Measurements from ENCODE around the gene POLE2. TPM values are rescaled to one million over a fixed set of nuclear protein-coding genes. Genes with fewer than 3 reads are reported as not detected.

Gene POLE2
- total and polyA plus RNA-seq, 2 of the 4 experiments (the other 2 are of a cell fraction): 12.2 to 12.3 TPM

DNA sequence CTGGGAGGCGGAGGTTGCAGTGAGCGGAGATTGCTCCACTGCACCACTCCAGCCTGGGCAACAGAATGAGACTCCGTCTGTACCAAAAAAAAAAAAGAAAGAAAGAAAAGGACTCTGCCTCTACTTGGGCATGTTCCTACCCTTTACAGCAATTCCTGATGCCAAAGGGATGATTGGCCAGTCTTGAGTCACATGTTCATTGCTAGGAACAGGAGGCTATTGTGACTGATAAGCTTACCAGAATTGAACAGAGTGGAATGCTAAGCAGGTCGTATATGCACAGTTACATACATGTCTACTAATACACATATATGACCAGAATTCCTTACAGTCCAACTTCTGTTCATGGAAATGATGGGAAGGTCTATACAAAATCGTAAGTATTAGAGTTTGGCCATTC lies 39.2 kb upstream of the POLE2 start:
- H3K27ac ChIP-seq (ENCODE audit: insufficient read depth, low read length): no peak overlapping the region
- no TSS peak for BruUV-seq (replicated peaks)
- peaks cover 4% of the 10 kb centered on the region for H3K36me3 ChIP-seq (ENCODE audit: control insufficient read depth, insufficient read depth, low read length)
- H3K14ac ChIP-seq (replicated peaks; ENCODE audit: low read depth, low read length): no peak overlapping the region
- no peaks in the 10 kb centered on the region for H3K4me1 ChIP-seq (ENCODE audit: control insufficient read depth, insufficient read depth, low read length)
- no peak overlapping the region for H2BK120ac ChIP-seq (ENCODE audit: low read depth, low read length)
- no peak overlapping the region for H3K4ac ChIP-seq (ENCODE audit: low read depth, low read length)
- H3K56ac ChIP-seq (ENCODE audit: extremely low read depth, insufficient read depth, low read length): no peak overlapping the region
- in situ Hi-C loops (cut with MboI; ENCODE audit: low sequenced_read_pairs) (no loop called here), dilution Hi-C loops (cut with HindIII; ENCODE audit: low sequenced_read_pairs, unreplicated experiment) (no loop called here), intact Hi-C loops (cut with micrococcal nuclease) (no loop called here)
- H3K9me3 ChIP-seq (ENCODE audit: control insufficient read depth, insufficient read depth, low read length): no peaks in the 10 kb centered on the region
- WGBS, 2 experiments (ENCODE audit: extremely low coverage in 2 of 2, insufficient read length in 1 of 2): no CpG with 5 or more reads among the region's 5 CpGs
- no peak overlapping the region for H2BK5ac ChIP-seq (ENCODE audit: low read depth, low read length, poor library complexity, severe bottlenecking)
- no peak overlapping the region for H3K9ac ChIP-seq (ENCODE audit: low read depth, low read length)
- H2BK15ac ChIP-seq (ENCODE audit: low read depth, low read length): no peak overlapping the region
- POLR2A ChIA-PET (ENCODE audit: unreplicated experiment): no interaction called here
- H3K4me3 ChIP-seq (ENCODE audit: insufficient read depth, low read depth, low read length): no peak overlapping the region
- H3K9me1 ChIP-seq (ENCODE audit: insufficient read depth, low read length): no peaks in the 10 kb centered on the region
- TF ChIP-seq RAD21 (IDR thresholded peaks at IDR 0.05; ENCODE audit: low read length): no peak
- no peak for TF ChIP-seq CHD1 (IDR thresholded peaks at IDR 0.05; ENCODE audit: low read depth, low read length)
- TF ChIP-seq RCOR1 (IDR thresholded peaks at IDR 0.05; ENCODE audit: insufficient replicate concordance, low read length): no peak
- no peak for TF ChIP-seq MXI1 (IDR thresholded peaks at IDR 0.05; ENCODE audit: borderline replicate concordance, low read depth, low read length)
- TF ChIP-seq USF2 (IDR thresholded peaks at IDR 0.05; ENCODE audit: low read depth, low read length): no peak
- no peak for TF ChIP-seq NFE2L2 (IDR thresholded peaks at IDR 0.05; ENCODE audit: low read depth, low read length)
- TF ChIP-seq RFX5 (IDR thresholded peaks at IDR 0.05; ENCODE audit: low read depth, low read length): no peak
- no peak for TF ChIP-seq FOS (IDR thresholded peaks at IDR 0.05; ENCODE audit: low read depth, low read length)
- TF ChIP-seq POLR2A (IDR thresholded peaks at IDR 0.05; ENCODE audit: low read depth, low read length): no peak
- TF ChIP-seq MAZ (IDR thresholded peaks at IDR 0.05; ENCODE audit: borderline replicate concordance, low read depth, low read length): no peak
- no peak for TF ChIP-seq MAFK (IDR thresholded peaks at IDR 0.05; ENCODE audit: low read depth, low read length)
- no peak for TF ChIP-seq CEBPB (IDR thresholded peaks at IDR 0.05; ENCODE audit: low read depth, low read length)
- TF ChIP-seq BHLHE40 (IDR thresholded peaks at IDR 0.05; ENCODE audit: low read depth, low read length): no peak
- no peak overlapping the region for H2AK9ac ChIP-seq (replicated peaks; ENCODE audit: low read depth, low read length, poor library complexity)
- H3K18ac ChIP-seq (ENCODE audit: low read depth, low read length): no peak overlapping the region
- no peaks in the 10 kb centered on the region for H4K20me1 ChIP-seq (ENCODE audit: insufficient read depth, low read length)
- H3K27me3 ChIP-seq (ENCODE audit: control insufficient read depth, insufficient read depth, low read length): no peaks in the 10 kb centered on the region
- no peak overlapping the region for H2AK5ac ChIP-seq (ENCODE audit: low read depth, low read length)
- no peak overlapping the region for H4K91ac ChIP-seq (ENCODE audit: insufficient read depth, low read depth, low read length)
- H2AFZ ChIP-seq (replicated peaks; ENCODE audit: low read length, poor library complexity): no peak overlapping the region
- no peak overlapping the region for H3K23ac ChIP-seq (ENCODE audit: low read depth, low read length)
- CTCF ChIA-PET: no interaction called here
- ATAC-seq (ENCODE audit: low read depth): no peak
- H4K8ac ChIP-seq (ENCODE audit: low read depth in 2 of 2, low read length in 2 of 2): no peak overlapping the region
- H3K4me2 ChIP-seq (ENCODE audit: low read depth, low read length): no peak overlapping the region
- no peak overlapping the region for H4K5ac ChIP-seq (ENCODE audit: low read depth, low read length)
- DNase-seq: no peak
- no peak overlapping the region for H2BK20ac ChIP-seq (ENCODE audit: low read depth, low read length)
- no peaks in the 10 kb centered on the region for H3K79me1 ChIP-seq (ENCODE audit: low read depth in 1 of 2, low read length in 2 of 2)

Data from IMR-90 (cell line).